ENCODE measurements around the gene HLCS. TPM values are rescaled to one million over a fixed set of nuclear protein-coding genes. Genes with fewer than 3 reads are reported as not detected.
"Not testable (repeated sequence)": the region's sequence is repeated elsewhere in the genome, so short reads cannot be mapped to it uniquely, and the experiment has no call there.

Gene HLCS
- total and polyA plus RNA-seq, 10 of the 15 experiments (the other 5 are each of a cell fraction or from before 2014, with no cell fraction given): 1.5 to 12.7 (median 9.6) TPM

DNA sequence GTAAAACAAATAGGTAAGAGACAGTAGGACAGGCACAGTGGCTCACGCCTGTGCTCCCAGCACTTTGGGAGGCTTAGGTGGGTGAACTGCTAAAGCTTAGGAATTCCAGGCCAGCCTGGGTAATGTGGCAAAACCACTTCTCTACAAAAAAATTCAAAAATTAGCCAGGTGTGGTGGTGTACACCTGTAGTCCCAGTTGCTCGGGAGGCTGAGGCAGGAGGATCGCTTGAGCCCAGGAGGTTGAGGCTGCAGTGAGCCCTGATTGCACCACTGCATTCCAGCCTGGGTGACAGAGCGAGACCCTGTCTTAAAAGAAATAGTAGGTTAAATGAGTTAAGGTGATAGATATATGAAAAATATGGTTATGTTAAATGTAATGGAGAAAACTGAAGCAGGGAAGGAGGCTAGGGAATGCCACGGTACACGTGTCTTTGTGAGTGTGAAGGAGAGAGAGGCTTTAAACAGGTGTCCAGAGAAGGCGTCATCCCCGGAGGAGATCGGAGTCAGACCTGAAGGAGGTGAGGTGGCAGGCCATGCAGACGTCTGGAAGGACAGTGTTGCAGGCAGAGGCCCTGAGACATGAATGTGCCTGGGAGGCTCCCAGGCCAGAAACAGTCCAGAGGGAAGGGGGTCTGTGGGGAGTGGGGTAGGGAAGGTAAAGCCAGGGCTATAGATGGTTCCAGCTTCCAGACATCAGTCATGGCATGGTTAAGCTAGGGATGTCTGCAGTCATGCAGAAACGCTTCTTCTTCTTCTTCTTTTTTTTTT, 32.8 kb upstream of the HLCS start:
- intact Hi-C loops (cut with micrococcal nuclease; ENCODE audit: unreplicated experiment): no loop called here
- DNase-seq (ENCODE audit: low read depth, low spot score) (no peak), ATAC-seq (no peak), FAIRE-seq (no peak)
- H3K36me3 ChIP-seq (ENCODE audit: control insufficient read depth in 2 of 2, insufficient read depth in 2 of 2, low read length in 1 of 2): no peaks in the 10 kb centered on the region
- no peaks in the 10 kb centered on the region for H3K79me2 ChIP-seq (ENCODE audit: control insufficient read depth, insufficient read depth, low read length)
- no peak overlapping the region for H3K4me2 ChIP-seq (ENCODE audit: control insufficient read depth, insufficient read depth)
- in situ Hi-C loops (cut with MboI): no loop called here
- ChIA-PET RAD21 (ENCODE audit: unreplicated experiment) (no interaction called here), CTCF (interaction anchor here (0.6 to 2.8 kb wide), 5 partner anchors 8 to 23 kb away, joined by 3 to 10 read pairs (median 4); no protein-coding TSS in a partner anchor), SMC1A (ENCODE audit: uncharacterized antibody, unreplicated experiment) (interaction anchor here (0.8 kb wide), 1 partner anchor 15 kb away, joined by 3 read pairs; no protein-coding TSS in a partner anchor), POLR2A (interaction anchor here (0.7 kb wide), 1 partner anchor 87 kb away, joined by 3 read pairs; no protein-coding TSS in a partner anchor)
- H2AFZ ChIP-seq (ENCODE audit: control insufficient read depth, low read depth, low read length): no peak overlapping the region
- 62% methylated on average over 10 of the region's 11 CpGs for WGBS (ENCODE audit: insufficient coverage, insufficient replicate concordance, low lambda C conversion rate, missing lambda C conversion rate)
- H3K27ac ChIP-seq (ENCODE audit: control insufficient read depth, insufficient read depth): no peak overlapping the region
- H3K4me1 ChIP-seq (ENCODE audit: control insufficient read depth, insufficient read depth, low read length): no peaks in the 10 kb centered on the region
- no peak overlapping the region for H3K4me3 ChIP-seq
- no peak for TF ChIP-seq TAF1 (IDR thresholded peaks at IDR 0.05; ENCODE audit: borderline replicate concordance, low read depth, low read length)
- TF ChIP-seq, protein P1, sequence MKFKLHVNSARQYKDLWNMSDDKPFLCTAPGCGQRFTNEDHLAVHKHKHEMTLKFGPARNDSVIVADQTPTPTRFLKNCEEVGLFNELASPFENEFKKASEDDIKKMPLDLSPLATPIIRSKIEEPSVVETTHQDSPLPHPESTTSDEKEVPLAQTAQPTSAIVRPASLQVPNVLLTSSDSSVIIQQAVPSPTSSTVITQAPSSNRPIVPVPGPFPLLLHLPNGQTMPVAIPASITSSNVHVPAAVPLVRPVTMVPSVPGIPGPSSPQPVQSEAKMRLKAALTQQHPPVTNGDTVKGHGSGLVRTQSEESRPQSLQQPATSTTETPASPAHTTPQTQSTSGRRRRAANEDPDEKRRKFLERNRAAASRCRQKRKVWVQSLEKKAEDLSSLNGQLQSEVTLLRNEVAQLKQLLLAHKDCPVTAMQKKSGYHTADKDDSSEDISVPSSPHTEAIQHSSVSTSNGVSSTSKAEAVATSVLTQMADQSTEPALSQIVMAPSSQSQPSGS (IDR thresholded peaks at IDR 0.05; ENCODE audit: low read length): no peak
- TF ChIP-seq ESRRA (IDR thresholded peaks at IDR 0.05; ENCODE audit: low read length): no peak
- no peak for TF ChIP-seq MYB (IDR thresholded peaks at IDR 0.05; ENCODE audit: borderline replicate concordance, low read depth, low read length)
- no peak for TF ChIP-seq SMC3 (IDR thresholded peaks at IDR 0.05; ENCODE audit: borderline replicate concordance, low read length)
- TF ChIP-seq, protein P2, sequence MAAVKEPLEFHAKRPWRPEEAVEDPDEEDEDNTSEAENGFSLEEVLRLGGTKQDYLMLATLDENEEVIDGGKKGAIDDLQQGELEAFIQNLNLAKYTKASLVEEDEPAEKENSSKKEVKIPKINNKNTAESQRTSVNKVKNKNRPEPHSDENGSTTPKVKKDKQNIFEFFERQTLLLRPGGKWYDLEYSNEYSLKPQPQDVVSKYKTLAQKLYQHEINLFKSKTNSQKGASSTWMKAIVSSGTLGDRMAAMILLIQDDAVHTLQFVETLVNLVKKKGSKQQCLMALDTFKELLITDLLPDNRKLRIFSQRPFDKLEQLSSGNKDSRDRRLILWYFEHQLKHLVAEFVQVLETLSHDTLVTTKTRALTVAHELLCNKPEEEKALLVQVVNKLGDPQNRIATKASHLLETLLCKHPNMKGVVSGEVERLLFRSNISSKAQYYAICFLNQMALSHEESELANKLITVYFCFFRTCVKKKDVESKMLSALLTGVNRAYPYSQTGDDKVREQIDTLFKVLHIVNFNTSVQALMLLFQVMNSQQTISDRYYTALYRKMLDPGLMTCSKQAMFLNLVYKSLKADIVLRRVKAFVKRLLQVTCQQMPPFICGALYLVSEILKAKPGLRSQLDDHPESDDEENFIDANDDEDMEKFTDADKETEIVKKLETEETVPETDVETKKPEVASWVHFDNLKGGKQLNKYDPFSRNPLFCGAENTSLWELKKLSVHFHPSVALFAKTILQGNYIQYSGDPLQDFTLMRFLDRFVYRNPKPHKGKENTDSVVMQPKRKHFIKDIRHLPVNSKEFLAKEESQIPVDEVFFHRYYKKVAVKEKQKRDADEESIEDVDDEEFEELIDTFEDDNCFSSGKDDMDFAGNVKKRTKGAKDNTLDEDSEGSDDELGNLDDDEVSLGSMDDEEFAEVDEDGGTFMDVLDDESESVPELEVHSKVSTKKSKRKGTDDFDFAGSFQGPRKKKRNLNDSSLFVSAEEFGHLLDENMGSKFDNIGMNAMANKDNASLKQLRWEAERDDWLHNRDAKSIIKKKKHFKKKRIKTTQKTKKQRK (IDR thresholded peaks at IDR 0.05; ENCODE audit: low read depth, low read length): no peak
- TF ChIP-seq MXI1 (IDR thresholded peaks at IDR 0.05; ENCODE audit: low read depth, low read length): no peak
- no peak for TF ChIP-seq TCF3 (IDR thresholded peaks at IDR 0.05; ENCODE audit: borderline replicate concordance, insufficient read depth, low read depth, low read length)
- TF ChIP-seq POLR2AphosphoS2 (IDR thresholded peaks at IDR 0.05; ENCODE audit: low read depth, low read length): no peak
- TF ChIP-seq BHLHE40 (IDR thresholded peaks at IDR 0.05; ENCODE audit: borderline replicate concordance in 1 of 2, low read depth in 2 of 2, low read length in 1 of 2): no peak
- TF ChIP-seq KLF5 (IDR thresholded peaks at IDR 0.05; ENCODE audit: partially characterized antibody): no peak
- TF ChIP-seq FOS (IDR thresholded peaks at IDR 0.05; ENCODE audit: borderline replicate concordance, extremely low read depth, insufficient read length): no peak
- no peaks in the 10 kb centered on the region for H3K27me3 ChIP-seq (replicated peaks in 1 of 2; ENCODE audit: control insufficient read depth in 2 of 2, insufficient read depth in 2 of 2, low read length in 1 of 2)
- no peaks in the 10 kb centered on the region for H3K9me3 ChIP-seq (replicated peaks; ENCODE audit: control insufficient read depth, insufficient read depth, low read length)
- no TSS peak for BruUV-seq (replicated peaks)
- no peak overlapping the region for H3K9ac ChIP-seq (ENCODE audit: control insufficient read depth, insufficient read depth, low read length)
- H4K20me1 ChIP-seq (ENCODE audit: control insufficient read depth, insufficient read depth): no peaks in the 10 kb centered on the region

DNA sequence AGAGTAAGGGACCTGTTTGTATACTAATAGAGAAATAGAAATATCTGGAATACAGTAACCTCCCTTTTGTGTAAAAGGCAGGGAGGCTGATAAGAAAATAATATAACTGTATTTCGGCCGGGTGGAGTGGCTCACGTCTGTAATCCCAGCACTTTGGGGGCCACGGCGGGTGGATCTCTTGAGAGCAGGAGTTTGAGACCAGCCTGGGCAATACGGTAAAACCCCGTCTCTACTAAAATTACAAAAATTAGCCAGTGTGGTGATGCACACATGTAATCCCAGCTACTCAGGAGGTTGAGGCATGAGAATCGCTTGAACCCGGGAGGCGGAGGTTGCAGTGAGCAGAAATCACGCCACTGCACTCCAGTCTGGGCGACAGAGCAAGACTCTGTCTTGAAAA, 28.8 kb upstream of the HLCS start:
- H3K4me1 ChIP-seq (ENCODE audit: control insufficient read depth, insufficient read depth, low read length); DNase-seq (ENCODE audit: low read depth, low spot score); H3K4me3 ChIP-seq; FAIRE-seq; RAD21 ChIA-PET (ENCODE audit: unreplicated experiment); H3K27me3 ChIP-seq (replicated peaks in 1 of 2; ENCODE audit: control insufficient read depth in 2 of 2, insufficient read depth in 2 of 2, low read length in 1 of 2); ATAC-seq; POLR2A ChIA-PET; H3K9ac ChIP-seq (ENCODE audit: control insufficient read depth, insufficient read depth, low read length); H3K79me2 ChIP-seq (ENCODE audit: control insufficient read depth, insufficient read depth, low read length); H3K4me2 ChIP-seq (ENCODE audit: control insufficient read depth, insufficient read depth); H3K9me3 ChIP-seq (replicated peaks; ENCODE audit: control insufficient read depth, insufficient read depth, low read length); BruUV-seq (replicated peaks); H3K36me3 ChIP-seq (ENCODE audit: control insufficient read depth in 2 of 2, insufficient read depth in 2 of 2, low read length in 1 of 2); SMC1A ChIA-PET (ENCODE audit: uncharacterized antibody, unreplicated experiment); H4K20me1 ChIP-seq (ENCODE audit: control insufficient read depth, insufficient read depth); H2AFZ ChIP-seq (ENCODE audit: control insufficient read depth, low read depth, low read length); H3K27ac ChIP-seq (ENCODE audit: control insufficient read depth, insufficient read depth); intact Hi-C loops (cut with micrococcal nuclease; ENCODE audit: unreplicated experiment); in situ Hi-C loops (cut with MboI): not testable (repeated sequence)
- CTCF ChIA-PET: interaction anchor here (1.7 kb wide), 1 partner anchor 15 kb away, joined by 5 read pairs; no protein-coding TSS in a partner anchor
- WGBS (ENCODE audit: insufficient coverage, insufficient replicate concordance, low lambda C conversion rate, missing lambda C conversion rate): 79% methylated on average over 12 of the region's 12 CpGs

All from GM12878 (cell line).